Measurements from ENCODE around the gene OR10A7. TPM values are rescaled to one million over a fixed set of nuclear protein-coding genes. Genes with fewer than 3 reads are reported as not detected.

Gene OR10A7
- total and polyA plus RNA-seq, 2 experiments from 2014 or later, result not detected

DNA sequence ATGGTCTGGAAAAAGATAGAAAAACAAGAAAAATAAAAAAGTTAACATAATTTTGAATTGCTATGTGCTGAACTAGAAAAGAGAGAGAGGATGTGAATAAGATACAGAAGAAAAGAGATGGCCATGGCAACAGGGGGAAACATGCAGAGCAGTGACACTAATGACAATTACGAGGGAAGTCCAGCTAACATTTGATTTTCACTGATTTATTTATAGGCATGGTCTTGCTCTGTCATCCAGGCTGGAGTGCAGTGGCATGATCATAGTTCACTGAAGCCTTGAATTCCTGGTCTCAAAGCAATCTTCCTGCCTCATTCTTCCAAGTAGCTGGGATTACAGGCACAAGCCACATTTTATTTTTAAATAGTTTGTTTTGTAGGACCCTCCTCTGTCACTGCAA is 25.3 kb downstream of the OR10A7 start:
- H3K4me1 ChIP-seq (ENCODE audit: low read depth), result no peaks in the 10 kb centered on the region
- no peak for DNase-seq (ENCODE audit: low read depth in 1 of 2, low spot score in 1 of 2)
- no peak overlapping the region for H3K4me3 ChIP-seq
- no peak overlapping the region for H3K27ac ChIP-seq
- no peaks in the 10 kb centered on the region for H3K36me3 ChIP-seq
- no peaks in the 10 kb centered on the region for H3K27me3 ChIP-seq
- TF ChIP-seq, protein P1, sequence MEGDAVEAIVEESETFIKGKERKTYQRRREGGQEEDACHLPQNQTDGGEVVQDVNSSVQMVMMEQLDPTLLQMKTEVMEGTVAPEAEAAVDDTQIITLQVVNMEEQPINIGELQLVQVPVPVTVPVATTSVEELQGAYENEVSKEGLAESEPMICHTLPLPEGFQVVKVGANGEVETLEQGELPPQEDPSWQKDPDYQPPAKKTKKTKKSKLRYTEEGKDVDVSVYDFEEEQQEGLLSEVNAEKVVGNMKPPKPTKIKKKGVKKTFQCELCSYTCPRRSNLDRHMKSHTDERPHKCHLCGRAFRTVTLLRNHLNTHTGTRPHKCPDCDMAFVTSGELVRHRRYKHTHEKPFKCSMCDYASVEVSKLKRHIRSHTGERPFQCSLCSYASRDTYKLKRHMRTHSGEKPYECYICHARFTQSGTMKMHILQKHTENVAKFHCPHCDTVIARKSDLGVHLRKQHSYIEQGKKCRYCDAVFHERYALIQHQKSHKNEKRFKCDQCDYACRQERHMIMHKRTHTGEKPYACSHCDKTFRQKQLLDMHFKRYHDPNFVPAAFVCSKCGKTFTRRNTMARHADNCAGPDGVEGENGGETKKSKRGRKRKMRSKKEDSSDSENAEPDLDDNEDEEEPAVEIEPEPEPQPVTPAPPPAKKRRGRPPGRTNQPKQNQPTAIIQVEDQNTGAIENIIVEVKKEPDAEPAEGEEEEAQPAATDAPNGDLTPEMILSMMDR (IDR thresholded peaks at IDR 0.05; ENCODE audit: low read depth, low read length), result no peak
- no peaks in the 10 kb centered on the region for H3K9me3 ChIP-seq (ENCODE audit: low read depth)

GRCh38 chr12:55250944-55251343 is 30.1 kb downstream of the OR10A7 start:
- H3K27me3 ChIP-seq, result no peaks in the 10 kb centered on the region
- H3K4me3 ChIP-seq, result no peak overlapping the region

DNA sequence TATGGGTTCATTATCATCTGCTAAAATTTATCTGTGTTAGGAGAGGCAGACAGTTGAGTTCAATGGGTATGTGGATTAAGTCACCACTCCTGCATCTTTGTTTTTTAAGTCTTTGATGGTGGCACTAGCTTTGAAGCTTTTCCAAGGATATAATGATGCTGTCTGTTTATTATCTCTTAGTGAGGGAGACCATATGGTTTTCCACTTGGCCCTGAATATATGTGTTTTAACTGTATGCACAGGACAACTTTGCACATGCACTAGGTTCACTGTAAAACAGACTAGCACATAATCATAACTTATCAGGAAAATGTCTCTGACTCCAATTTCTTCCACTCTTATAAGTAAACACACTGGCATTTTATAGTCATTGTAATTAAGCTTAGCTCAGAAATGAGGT is 32.5 kb downstream of the OR10A7 start:
- no peaks in the 10 kb centered on the region for H3K4me1 ChIP-seq (ENCODE audit: low read depth)
- TF ChIP-seq, protein P1 (IDR thresholded peaks at IDR 0.05; ENCODE audit: low read depth, low read length), result no peak
- H3K9me3 ChIP-seq (ENCODE audit: low read depth), result no peaks in the 10 kb centered on the region

More at GRCh38 chr12:55250944-55251343, 30.1 kb downstream of the OR10A7 start:
- H3K4me1 ChIP-seq (ENCODE audit: low read depth), result no peaks in the 10 kb centered on the region
- TF ChIP-seq, protein P1 (IDR thresholded peaks at IDR 0.05; ENCODE audit: low read depth, low read length), result no peak
- no peak overlapping the region for H3K27ac ChIP-seq
- no peaks in the 10 kb centered on the region for H3K36me3 ChIP-seq
- DNase-seq (ENCODE audit: low read depth in 1 of 2, low spot score in 1 of 2), result no peak
- H3K9me3 ChIP-seq (ENCODE audit: low read depth), result no peaks in the 10 kb centered on the region

DNA sequence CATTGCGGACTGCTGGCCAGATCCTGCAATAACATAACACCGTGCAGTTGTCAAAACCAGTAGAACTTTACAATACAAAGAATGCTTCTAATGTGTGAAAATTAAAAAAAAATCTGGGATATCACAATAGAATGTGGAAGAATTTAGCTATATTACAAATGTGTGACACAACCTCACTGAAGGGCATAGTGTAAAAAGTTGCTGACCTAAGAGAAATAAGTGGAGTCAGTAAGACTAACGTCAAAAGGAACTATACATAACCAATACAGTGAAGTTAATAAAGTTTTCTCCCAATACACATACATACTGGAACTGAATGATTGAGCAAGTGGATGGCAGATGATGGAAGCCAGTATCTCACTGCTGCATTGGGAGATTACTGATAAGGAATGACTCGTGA is 36.0 kb downstream of the OR10A7 start:
- DNase-seq (ENCODE audit: low read depth in 1 of 2, low spot score in 1 of 2), result no peak
- Histone ChIP-seq H3K4me1 (ENCODE audit: low read depth) (no peaks in the 10 kb centered on the region), H3K27ac (no peak overlapping the region), H3K9me3 (ENCODE audit: low read depth) (no peaks in the 10 kb centered on the region), H3K4me3 (no peak overlapping the region), H3K27me3 (no peaks in the 10 kb centered on the region), H3K36me3 (no peaks in the 10 kb centered on the region)
- TF ChIP-seq, protein P1 (IDR thresholded peaks at IDR 0.05; ENCODE audit: low read depth, low read length), result no peak

More for the DNA sequence above, 32.5 kb downstream of the OR10A7 start:
- DNase-seq (ENCODE audit: low read depth in 1 of 2, low spot score in 1 of 2), result no peak
- Histone ChIP-seq H3K27me3 (no peaks in the 10 kb centered on the region), H3K36me3 (no peaks in the 10 kb centered on the region), H3K27ac (no peak overlapping the region), H3K4me3 (no peak overlapping the region)

GRCh38 chr12:55258303-55258702 is 37.5 kb downstream of the OR10A7 start:
- Histone ChIP-seq H3K27me3 (no peaks in the 10 kb centered on the region), H3K4me1 (ENCODE audit: low read depth) (no peaks in the 10 kb centered on the region), H3K36me3 (no peaks in the 10 kb centered on the region), H3K9me3 (ENCODE audit: low read depth) (no peaks in the 10 kb centered on the region), H3K27ac (no peak overlapping the region), H3K4me3 (no peak overlapping the region)
- TF ChIP-seq, protein P1 (IDR thresholded peaks at IDR 0.05; ENCODE audit: low read depth, low read length), result no peak
- no peak for DNase-seq (ENCODE audit: low read depth in 1 of 2, low spot score in 1 of 2)

Other genes starting within 250 kb of the OR10A7 start
- not detected in 2 replicates for gene TESPA1, start 236.3 kb upstream of the OR10A7 start, total RNA-seq
- gene TESPA1, start 236.3 kb upstream of the OR10A7 start, polyA plus RNA-seq, result not detected in 2 replicates
- not detected in 2 replicates for gene NEUROD4, start 201.1 kb upstream of the OR10A7 start, total RNA-seq
- 0.12 TPM in 1 of 2 replicates, not detected in the other for gene NEUROD4, start 201.1 kb upstream of the OR10A7 start, polyA plus RNA-seq
- gene OR9K2, start 94.6 kb upstream of the OR10A7 start, total RNA-seq, result not detected in 2 replicates
- gene OR9K2, start 94.6 kb upstream of the OR10A7 start, polyA plus RNA-seq, result not detected in 2 replicates
- gene OR6C74, start 23.6 kb downstream of the OR10A7 start, total RNA-seq, result not detected in 2 replicates
- gene OR6C74, start 23.6 kb downstream of the OR10A7 start, polyA plus RNA-seq, result not detected in 2 replicates
- not detected in 2 replicates for gene OR6C6, start 75.5 kb downstream of the OR10A7 start, total RNA-seq
- gene OR6C6, start 75.5 kb downstream of the OR10A7 start, polyA plus RNA-seq, result not detected in 2 replicates
- gene OR6C1, start 93.3 kb downstream of the OR10A7 start, total RNA-seq, result not detected in 2 replicates
- gene OR6C1, start 93.3 kb downstream of the OR10A7 start, polyA plus RNA-seq, result not detected in 2 replicates
- not detected in 2 replicates for gene OR6C3, start 109.7 kb downstream of the OR10A7 start, total RNA-seq
- gene OR6C3, start 109.7 kb downstream of the OR10A7 start, polyA plus RNA-seq, result not detected in 2 replicates
- gene OR6C75, start 141.9 kb downstream of the OR10A7 start, total RNA-seq, result not detected in 2 replicates
- gene OR6C75, start 141.9 kb downstream of the OR10A7 start, polyA plus RNA-seq, result not detected in 2 replicates
- not detected in 2 replicates for gene OR6C65, start 179.5 kb downstream of the OR10A7 start, total RNA-seq
- not detected in 2 replicates for gene OR6C65, start 179.5 kb downstream of the OR10A7 start, polyA plus RNA-seq
- gene OR6C76, start 205.2 kb downstream of the OR10A7 start, total RNA-seq, result not detected in 2 replicates
- gene OR6C76, start 205.2 kb downstream of the OR10A7 start, polyA plus RNA-seq, result not detected in 2 replicates
- gene OR6C2, start 223.1 kb downstream of the OR10A7 start, total RNA-seq, result not detected in 2 replicates
- not detected in 2 replicates for gene OR6C2, start 223.1 kb downstream of the OR10A7 start, polyA plus RNA-seq
- gene OR6C70, start 249.1 kb downstream of the OR10A7 start, total RNA-seq, result not detected in 2 replicates
- gene OR6C70, start 249.1 kb downstream of the OR10A7 start, polyA plus RNA-seq, result not detected in 2 replicates

Measured in cardiac muscle cell (in vitro differentiated cells and primary cell).